Spleen (tissue), 11 donors: ENCODE data around the gene PDRG1. TPM values are rescaled to one million over a fixed set of nuclear protein-coding genes. Genes with fewer than 3 reads are reported as not detected.

ENCODE experiments used
- DNase-seq: peaks from one replicate; pipeline ENCODE4 v3.0.0-alpha.2; 2020
- H3K27ac ChIP-seq, 8 donors: fragments of 200-600 bp; sonication (generic) in 7 of 8; 1 replicate in 4 of 8; 2 replicates in 4 of 8; pipeline versions ENCODE4 v1.5.0 to v1.8.0; 2016 to 2021; ENCODE audit warnings: inconsistent platforms in 4 of 8, mild to moderate bottlenecking in 4 of 8, moderate library complexity in 1 of 8
- H3K27me3 ChIP-seq, 7 donors: fragments of 200-600 bp; sonication (generic) in 6 of 7; replicated peaks in 1 of 7; 1 replicate in 4 of 7; 2 replicates in 3 of 7; pipeline versions ENCODE4 v1.5.0 to v1.8.0; 2016 to 2021; ENCODE audit warnings: inconsistent platforms in 3 of 7, mild to moderate bottlenecking in 1 of 7
- H3K36me3 ChIP-seq, 6 donors: fragments of 200-600 bp; sonication (generic) in 5 of 6; 1 replicate in 4 of 6; 2 replicates in 2 of 6; pipeline versions ENCODE4 v1.5.0 to v1.8.0; 2016 to 2021; ENCODE audit warnings: inconsistent platforms in 2 of 6
- H3K4me1 ChIP-seq, 6 donors: fragments of 200-600 bp; sonication (generic) in 5 of 6; 1 replicate in 3 of 6; 2 replicates in 3 of 6; pipeline versions ENCODE4 v1.5.0 to v1.8.0; 2016 to 2021; ENCODE audit warnings: inconsistent platforms in 3 of 6
- H3K4me3 ChIP-seq, 8 donors: fragments of 200-600 bp; sonication (generic) in 7 of 8; 1 replicate in 4 of 8; 2 replicates in 4 of 8; pipeline versions ENCODE4 v1.5.0 to v1.8.0; 2016 to 2021; ENCODE audit warnings: inconsistent platforms in 4 of 8, mild to moderate bottlenecking in 4 of 8, moderate library complexity in 2 of 8
- H3K9me3 ChIP-seq, 8 donors: fragments of 200-600 bp; sonication (generic) in 7 of 8; 1 replicate in 4 of 8; 2 replicates in 4 of 8; pipeline versions ENCODE4 v1.5.0 to v1.8.0; 2016 to 2021; ENCODE audit warnings: inconsistent platforms in 4 of 8
- POLR2A ChIP-seq, 3 donors: fragments of 450-650 bp; IDR thresholded peaks; one replicate each; pipeline ENCODE4 v1.5.1; 2017; ENCODE audit warnings: antibody characterized with exemption in 3 of 3, mild to moderate bottlenecking in 1 of 3
- POLR2AphosphoS5 ChIP-seq, 3 donors: sonication (generic); formaldehyde crosslinking; IDR thresholded peaks; one replicate each; pipeline ENCODE4 v1.5.1; 2017; ENCODE audit warnings: antibody characterized with exemption in 3 of 3
- whole genome bisulfite sequencing, 5 donors: extraction: QIAGEN DNeasy Blood & Tissue Kit in 3 of 5; methylation state at CpG; one replicate each; pipeline versions ENCODE4 v1.1.5 to v1.1.7; 2013 to 2018; 5-methylcytosine and 5-hydroxymethylcytosine counted together
- intact Hi-C: fragments of 100-400 bp; cut with DNase I; formaldehyde crosslinking; loops from one replicate; pipeline ENCODE4 v1.15.0; 2023; ENCODE audit warnings: low total_unique reads
- polyA plus RNA-seq, 3 donors: library from polyadenylated mRNA; stranded (reverse); fragments of 200-250 nt; gene quantifications; one replicate each; pipeline ENCODE4 v1.2.1, GENCODE V29; 2013
- total RNA-seq, 7 donors: library from RNA; depleted of rRNA in 3 of 7; stranded (reverse); fragments of >200 nt in 3 of 7; fragmentation: NEBNext Ultra II Directional in 4 of 7; extraction: Animal tissue kit (Norgen Biotek cat#: 25700) in 4 of 7; gene quantifications; one replicate each; pipeline versions ENCODE4 v1.1.0 to v1.2.1, GENCODE V29; 2016 to 2021
- TF ChIP-seq, protein P1 (sequence below), 11 experiments: fragments of 200-600 bp in 7 of 11; fragments of 450-650 bp in 4 of 11; sonication (generic) in 4 of 11; IDR thresholded peaks in 8 of 11; conservative IDR thresholded peaks in 3 of 11; 1 replicate in 7 of 11; 2 replicates in 4 of 11; pipeline versions ENCODE4 v1.4.0 to v1.8.0; 2016 to 2021; ENCODE audit warnings: antibody characterized with exemption in 11 of 11, inconsistent platforms in 4 of 11, mild to moderate bottlenecking in 1 of 11
- donor health status: healthy with polysubstance abuse.
- donor health status: DM: no; HTN: no; CAD: no; lungs with moderate emphysema.
- donor health status: DM: no; HTN: no; CAD: no.
- donor health status: Bipolar disorder and iron deficiency.
- donor health status: healthy.
- donor health status: DM: no; HTN: no; CAD: no.
- donor health status: DM: yes; HTN: yes; CAD: no.

PDRG1 gene
- total and polyA plus RNA-seq, 10 donors = 8.2 to 21.1 (median 11.2) TPM

DNA sequence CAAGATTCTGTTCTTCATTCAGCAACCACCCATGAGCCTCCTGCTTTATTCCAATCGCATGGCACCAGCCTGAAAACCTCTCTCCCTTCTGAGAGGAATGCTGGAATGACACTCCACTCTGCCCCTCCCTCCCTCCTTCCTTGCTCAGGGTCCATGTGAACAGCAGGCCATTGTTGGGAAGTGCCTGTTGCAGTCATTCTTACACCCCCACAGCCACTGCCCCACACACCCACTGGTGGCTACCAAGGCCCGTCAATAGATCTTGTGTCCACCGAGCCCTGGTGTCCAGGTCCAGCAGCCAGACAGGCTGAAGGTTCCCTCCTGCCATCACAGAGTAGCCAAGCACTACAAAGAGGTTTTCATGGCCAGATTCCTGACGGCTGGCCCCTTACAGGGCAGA lies 6.5 kb downstream of the PDRG1 start:
- no peak for DNase-seq
- intact Hi-C loops = no loop called here
- Histone ChIP-seq H3K4me3 (no peak overlapping the region), H3K36me3 (peaks cover 8 to 86% (median 67%) of the 10 kb centered on the region in 6 donors), H3K9me3 (peaks cover 0 to 7% (median 0%) of the 10 kb centered on the region in 8 donors), H3K4me1 (peaks cover 2 to 18% (median 11%) of the 10 kb centered on the region in 6 donors), H3K27me3 (no peaks in the 10 kb centered on the region), H3K27ac (no peak overlapping the region)
- WGBS, 5 donors = 83 to 94% (median 90%) methylated on average over 4 of the region's 4 CpGs
- no peak for TF ChIP-seq POLR2AphosphoS5 (IDR thresholded peaks at IDR 0.05)
- TF ChIP-seq, protein P1, sequence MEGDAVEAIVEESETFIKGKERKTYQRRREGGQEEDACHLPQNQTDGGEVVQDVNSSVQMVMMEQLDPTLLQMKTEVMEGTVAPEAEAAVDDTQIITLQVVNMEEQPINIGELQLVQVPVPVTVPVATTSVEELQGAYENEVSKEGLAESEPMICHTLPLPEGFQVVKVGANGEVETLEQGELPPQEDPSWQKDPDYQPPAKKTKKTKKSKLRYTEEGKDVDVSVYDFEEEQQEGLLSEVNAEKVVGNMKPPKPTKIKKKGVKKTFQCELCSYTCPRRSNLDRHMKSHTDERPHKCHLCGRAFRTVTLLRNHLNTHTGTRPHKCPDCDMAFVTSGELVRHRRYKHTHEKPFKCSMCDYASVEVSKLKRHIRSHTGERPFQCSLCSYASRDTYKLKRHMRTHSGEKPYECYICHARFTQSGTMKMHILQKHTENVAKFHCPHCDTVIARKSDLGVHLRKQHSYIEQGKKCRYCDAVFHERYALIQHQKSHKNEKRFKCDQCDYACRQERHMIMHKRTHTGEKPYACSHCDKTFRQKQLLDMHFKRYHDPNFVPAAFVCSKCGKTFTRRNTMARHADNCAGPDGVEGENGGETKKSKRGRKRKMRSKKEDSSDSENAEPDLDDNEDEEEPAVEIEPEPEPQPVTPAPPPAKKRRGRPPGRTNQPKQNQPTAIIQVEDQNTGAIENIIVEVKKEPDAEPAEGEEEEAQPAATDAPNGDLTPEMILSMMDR (IDR thresholded peaks at IDR 0.05 in 8 of 11, conservative IDR thresholded peaks at IDR 0.05 in 3 of 11) = no peak
- no peak for TF ChIP-seq POLR2A (IDR thresholded peaks at IDR 0.05)

DNA sequence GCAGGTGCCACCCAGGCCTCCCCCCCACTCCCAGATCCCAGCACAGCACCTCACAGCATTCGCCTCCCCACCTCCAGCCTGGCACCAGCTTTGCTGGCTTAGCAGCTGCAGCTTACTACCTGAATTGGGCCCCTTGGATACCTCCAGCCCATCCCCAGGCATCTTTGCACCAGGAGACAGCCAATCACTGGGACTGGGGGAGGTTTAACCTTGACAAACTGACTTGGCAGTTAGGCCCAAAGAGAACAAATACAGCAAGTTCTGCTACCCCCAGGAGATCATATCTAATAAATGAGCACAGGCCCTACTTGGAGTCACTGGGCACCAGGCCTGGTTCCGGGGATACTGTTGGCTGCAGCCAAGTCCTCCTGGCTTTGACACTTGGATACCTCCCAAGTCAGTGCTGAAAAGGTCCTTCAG lies 8.8 kb downstream of the PDRG1 start:
- H3K4me3 ChIP-seq = no peak overlapping the region
- no peak for TF ChIP-seq POLR2AphosphoS5 (IDR thresholded peaks at IDR 0.05)
- no peak for TF ChIP-seq POLR2A (IDR thresholded peaks at IDR 0.05)
- TF ChIP-seq, protein P1 (IDR thresholded peaks at IDR 0.05 in 8 of 11, conservative IDR thresholded peaks at IDR 0.05 in 3 of 11) = no peak
- WGBS, 5 donors = 78 to 92% (median 90%) methylated on average over 2 of the region's 2 CpGs
- peaks cover 8 to 64% (median 52%) of the 10 kb centered on the region in 6 donors for H3K36me3 ChIP-seq
- H3K27me3 ChIP-seq = no peaks in the 10 kb centered on the region
- intact Hi-C loops = no loop called here
- H3K9me3 ChIP-seq = peaks cover 0 to 3% (median 0%) of the 10 kb centered on the region in 8 donors
- no peak overlapping the region for H3K27ac ChIP-seq
- DNase-seq = no peak
- no peaks in the 10 kb centered on the region for H3K4me1 ChIP-seq

DNA sequence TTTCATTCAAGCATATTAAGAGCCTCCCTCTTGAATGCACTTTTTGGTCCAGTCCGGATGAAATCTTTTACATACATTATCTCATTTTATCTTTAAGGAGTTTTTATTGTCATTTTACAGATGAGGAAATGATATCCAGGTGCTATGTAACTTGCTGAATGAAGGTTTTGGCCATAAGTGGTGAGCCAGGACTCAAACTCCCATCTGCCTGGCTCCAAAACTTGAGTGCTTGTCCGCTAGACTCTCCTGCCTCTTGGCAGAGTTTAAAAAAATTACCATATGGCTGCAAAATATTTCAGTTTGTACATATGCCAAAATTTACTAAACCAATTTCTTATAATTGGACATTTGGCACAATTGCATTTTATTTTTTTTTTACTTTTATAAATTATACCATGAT lies 12.2 kb downstream of the PDRG1 start:
- Histone ChIP-seq H3K27ac (no peak overlapping the region), H3K4me1 (no peaks in the 10 kb centered on the region), H3K4me3 (no peak overlapping the region), H3K36me3 (peaks cover 0 to 30% (median 18%) of the 10 kb centered on the region in 6 donors), H3K9me3 (no peaks in the 10 kb centered on the region), H3K27me3 (no peaks in the 10 kb centered on the region)
- 87 to 97% (median 96%) methylated on average over 2 of the region's 2 CpGs for WGBS, 5 donors
- TF ChIP-seq, protein P1 (IDR thresholded peaks at IDR 0.05 in 8 of 11, conservative IDR thresholded peaks at IDR 0.05 in 3 of 11) = no peak
- TF ChIP-seq POLR2AphosphoS5 (IDR thresholded peaks at IDR 0.05) (no peak), POLR2A (IDR thresholded peaks at IDR 0.05) (no peak)
- no peak for DNase-seq
- intact Hi-C loops = no loop called here

DNA sequence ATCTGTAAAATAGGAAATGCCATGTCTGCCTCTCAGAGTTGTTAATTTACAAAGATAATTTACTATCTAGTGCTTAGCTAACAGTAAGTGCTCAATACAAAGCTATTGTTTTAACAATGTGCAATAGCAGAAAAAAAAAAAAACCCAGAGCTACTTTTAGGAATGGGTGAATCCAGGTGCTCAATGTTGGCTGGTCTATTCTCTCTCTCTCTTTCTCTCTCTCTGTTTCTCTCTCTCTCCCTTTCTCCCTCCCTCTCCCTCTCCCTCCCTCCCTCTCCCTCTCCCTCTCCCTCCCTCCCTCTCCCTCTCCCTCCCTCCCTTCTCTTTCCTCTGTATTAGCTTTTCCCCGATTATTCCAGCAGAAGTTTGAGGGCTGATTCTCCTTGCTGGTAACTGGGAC lies 14.0 kb downstream of the PDRG1 start:
- no peak for DNase-seq
- Histone ChIP-seq H3K4me3 (no peak overlapping the region), H3K27ac (no peak overlapping the region), H3K9me3 (no peaks in the 10 kb centered on the region), H3K27me3 (no peaks in the 10 kb centered on the region), H3K4me1 (no peaks in the 10 kb centered on the region), H3K36me3 (peaks cover 0 to 12% (median 6%) of the 10 kb centered on the region in 6 donors)
- intact Hi-C loops = no loop called here
- 45 to 94% (median 69%) methylated on average over 1 of the region's 1 CpG for whole genome bisulfite sequencing, 5 donors
- TF ChIP-seq, protein P1 (IDR thresholded peaks at IDR 0.05 in 8 of 11, conservative IDR thresholded peaks at IDR 0.05 in 3 of 11) = no peak
- TF ChIP-seq POLR2A (IDR thresholded peaks at IDR 0.05) = no peak
